GDM1 (cell line): ENCODE measurements around the gene SLC38A9.
"Not testable (repeated sequence)": the region's sequence is repeated elsewhere in the genome, so short reads cannot be mapped to it uniquely, and the experiment has no call there.

Experiments
- DNase-seq: peaks from one replicate; lab custom pipeline; 2025; lab: John Stamatoyannopoulos, UW

The SLC38A9 gene

GRCh38 chr5:55610542-55610941 lies 101.6 kb downstream of the SLC38A9 start:
- no peak for DNase-seq

DNA sequence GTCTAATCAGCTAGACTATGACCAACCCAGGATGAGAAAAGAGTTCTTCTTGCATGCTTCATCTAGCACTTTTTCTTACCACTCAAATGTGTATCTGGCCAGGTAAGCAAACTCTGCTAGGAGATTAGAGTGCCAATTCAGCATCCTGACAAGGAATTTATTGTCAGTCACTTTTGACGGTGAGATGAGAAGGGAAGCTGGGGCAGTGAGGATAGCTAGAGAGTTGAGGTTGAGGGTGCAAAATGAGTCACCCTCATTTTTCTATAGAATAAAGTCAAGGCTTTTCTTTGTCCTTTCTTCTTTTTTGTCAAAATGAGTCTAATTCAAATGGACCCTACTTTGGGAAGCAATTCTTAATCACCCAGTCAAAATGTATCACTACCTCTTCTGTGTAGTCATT lies 102.7 kb downstream of the SLC38A9 start:
- no peak for DNase-seq

DNA sequence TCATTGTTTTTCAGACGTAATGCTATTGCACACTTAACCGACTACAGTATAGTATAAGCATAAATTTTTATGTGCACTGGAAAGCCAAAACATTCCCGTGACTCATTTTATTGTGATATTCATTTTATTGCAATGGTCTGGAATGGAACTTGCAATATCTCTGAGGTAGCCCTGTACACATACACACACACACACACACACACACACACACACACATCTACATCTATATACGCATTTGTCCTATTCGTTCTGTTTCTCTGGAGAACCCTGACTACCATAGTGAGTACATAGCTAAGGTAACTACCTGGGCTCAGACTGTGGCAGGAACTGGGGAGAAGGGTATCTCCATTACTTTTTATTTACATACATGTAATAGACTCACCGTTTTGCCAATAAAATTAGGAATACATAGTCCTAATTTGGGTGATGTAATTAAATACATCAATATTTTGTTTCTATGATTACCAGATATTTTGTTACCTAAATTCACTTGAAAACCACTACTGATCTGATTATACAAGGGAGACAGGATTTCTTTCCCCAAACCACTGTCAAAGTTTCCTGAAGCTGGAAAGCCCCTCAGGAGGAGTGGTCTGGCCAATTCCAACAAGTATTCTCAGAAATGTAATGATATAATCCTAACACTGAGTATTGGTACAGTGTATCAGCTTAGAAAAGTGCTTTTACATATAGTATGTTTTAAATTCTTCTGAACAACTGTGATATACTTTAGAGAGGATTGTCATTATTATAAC lies 103.4 kb downstream of the SLC38A9 start:
- DNase-seq, result no peak

- DNase-seq, result not testable (repeated sequence)
These were observed 104.8 kb downstream of the SLC38A9 start for GRCh38 chr5:55607309-55607708.

DNA sequence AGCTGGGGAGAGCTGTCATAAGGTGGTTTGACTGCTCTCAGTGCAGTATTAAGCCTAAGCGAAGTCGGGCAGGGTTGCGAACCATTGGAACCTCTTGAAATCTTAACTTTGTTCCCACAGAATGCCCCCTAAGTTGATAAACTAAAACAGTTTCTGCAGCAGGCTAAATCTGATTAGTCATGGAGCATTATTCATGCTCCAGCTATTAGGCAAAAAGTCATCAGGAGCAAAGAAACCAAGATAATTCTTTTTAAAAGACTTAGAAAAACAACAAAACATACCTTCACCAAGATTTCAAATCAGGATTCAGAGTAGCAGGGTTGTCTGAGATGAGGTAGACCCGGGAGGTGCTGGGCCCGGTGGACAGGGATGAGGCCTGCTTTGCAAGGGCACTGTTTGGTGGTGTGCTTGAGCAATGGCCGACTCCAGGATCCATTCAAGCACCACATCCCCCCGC lies 107.5 kb downstream of the SLC38A9 start:
- DNase-seq, result no peak

- no peak for DNase-seq
These were observed 108.2 kb downstream of the SLC38A9 start for GRCh38 chr5:55603922-55604321.

GRCh38 chr5:55601628-55602027 lies 110.5 kb downstream of the SLC38A9 start:
- no peak for DNase-seq

DNA sequence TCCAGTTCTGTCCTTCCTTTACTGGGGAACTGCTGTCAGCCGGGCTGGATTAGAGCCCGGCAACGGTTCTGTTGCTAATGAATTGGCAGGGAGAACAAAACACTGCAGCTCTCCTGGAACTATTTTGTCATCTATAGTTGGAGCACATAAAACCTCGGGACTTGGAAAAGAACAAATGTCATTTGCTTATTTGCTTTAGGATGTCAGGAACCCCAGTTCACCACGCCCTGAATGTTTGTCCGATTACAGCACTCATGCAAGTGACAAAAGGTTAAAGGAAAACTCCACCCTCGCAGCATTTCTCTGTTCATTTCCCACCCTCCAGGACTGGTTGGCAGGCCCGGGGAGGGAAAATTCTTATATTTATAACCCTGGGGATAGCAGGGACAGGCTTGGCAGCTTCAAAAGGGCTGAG lies 110.9 kb downstream of the SLC38A9 start:
- DNase-seq, result no peak

DNA sequence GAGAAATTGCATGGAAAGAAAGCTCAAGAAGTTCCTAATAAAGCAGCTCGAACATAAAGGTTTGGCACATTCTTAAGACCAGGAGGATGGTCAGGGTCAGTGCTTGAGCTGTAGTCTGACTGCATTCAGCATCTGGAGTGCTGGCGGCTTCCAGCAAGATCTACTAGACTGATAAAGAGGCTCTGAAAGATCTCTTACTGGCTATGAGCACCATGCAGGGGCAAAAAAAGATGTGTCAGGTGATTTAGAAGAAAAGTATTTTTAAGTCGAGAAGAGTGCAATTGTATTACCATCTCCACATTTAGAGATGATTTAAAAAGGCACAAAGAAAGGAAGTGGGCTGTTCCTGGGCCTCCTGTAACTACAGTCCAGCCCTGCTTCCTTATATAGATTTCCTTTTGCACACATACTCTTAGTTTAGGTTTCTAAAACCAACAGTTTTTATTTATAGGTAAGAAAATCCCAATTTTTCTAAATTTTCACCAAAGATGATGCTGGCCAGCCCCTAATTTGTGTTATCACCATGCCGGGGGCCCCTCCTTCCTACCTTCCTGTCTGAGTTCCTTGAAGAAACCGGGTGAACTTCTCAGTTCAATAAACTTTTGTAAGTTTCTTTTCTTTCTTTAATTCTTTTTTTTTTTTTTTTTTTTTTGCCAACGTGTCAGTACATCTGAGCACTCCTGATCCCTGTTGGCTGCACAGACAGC lies 111.5 kb downstream of the SLC38A9 start:
- DNase-seq, result no peak

- no peak for DNase-seq
These were observed 112.0 kb downstream of the SLC38A9 start for GRCh38 chr5:55600086-55600485.

DNA sequence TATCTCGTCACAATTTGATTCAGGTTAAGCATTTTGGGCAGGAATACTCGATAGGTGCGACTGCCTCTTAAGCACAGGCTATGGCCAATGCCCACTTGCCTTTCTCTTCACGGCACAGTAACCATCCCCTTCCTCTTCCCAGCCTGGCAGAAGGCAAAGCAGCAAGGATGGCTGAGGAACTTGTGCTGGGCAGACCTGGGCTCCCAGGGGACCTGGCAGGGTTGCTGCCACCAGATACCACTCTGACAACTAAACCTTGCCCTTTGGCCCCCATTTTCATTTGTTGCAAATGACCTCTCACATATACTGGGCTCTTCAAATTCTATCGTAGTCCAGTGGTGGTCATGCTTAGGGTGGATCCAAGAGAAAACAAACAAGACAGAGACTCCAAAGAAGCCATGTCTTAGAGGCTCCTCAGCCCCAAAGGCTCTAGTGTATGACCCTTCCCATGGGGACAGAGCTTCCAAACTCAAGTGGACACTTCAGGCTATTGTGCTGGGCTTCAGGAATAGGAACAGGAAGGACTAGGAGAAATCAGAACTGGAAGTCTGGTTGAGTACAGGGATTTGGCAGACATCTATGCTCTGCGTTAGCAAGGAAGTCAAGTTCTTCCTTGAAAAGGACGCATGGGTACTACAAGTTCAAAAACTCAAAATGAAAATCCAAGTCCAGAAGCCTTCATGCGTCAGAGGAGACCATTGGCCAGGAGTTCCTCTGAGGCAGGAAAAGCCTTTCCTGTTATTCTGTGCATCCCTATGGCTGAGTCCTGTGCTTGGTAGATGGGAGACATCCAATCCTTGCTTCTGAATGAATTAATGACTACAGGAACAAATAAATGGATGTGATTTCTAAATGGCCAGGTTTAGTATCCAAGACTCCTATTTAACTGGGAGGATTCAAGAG lies 112.7 kb downstream of the SLC38A9 start:
- no peak for DNase-seq

DNA sequence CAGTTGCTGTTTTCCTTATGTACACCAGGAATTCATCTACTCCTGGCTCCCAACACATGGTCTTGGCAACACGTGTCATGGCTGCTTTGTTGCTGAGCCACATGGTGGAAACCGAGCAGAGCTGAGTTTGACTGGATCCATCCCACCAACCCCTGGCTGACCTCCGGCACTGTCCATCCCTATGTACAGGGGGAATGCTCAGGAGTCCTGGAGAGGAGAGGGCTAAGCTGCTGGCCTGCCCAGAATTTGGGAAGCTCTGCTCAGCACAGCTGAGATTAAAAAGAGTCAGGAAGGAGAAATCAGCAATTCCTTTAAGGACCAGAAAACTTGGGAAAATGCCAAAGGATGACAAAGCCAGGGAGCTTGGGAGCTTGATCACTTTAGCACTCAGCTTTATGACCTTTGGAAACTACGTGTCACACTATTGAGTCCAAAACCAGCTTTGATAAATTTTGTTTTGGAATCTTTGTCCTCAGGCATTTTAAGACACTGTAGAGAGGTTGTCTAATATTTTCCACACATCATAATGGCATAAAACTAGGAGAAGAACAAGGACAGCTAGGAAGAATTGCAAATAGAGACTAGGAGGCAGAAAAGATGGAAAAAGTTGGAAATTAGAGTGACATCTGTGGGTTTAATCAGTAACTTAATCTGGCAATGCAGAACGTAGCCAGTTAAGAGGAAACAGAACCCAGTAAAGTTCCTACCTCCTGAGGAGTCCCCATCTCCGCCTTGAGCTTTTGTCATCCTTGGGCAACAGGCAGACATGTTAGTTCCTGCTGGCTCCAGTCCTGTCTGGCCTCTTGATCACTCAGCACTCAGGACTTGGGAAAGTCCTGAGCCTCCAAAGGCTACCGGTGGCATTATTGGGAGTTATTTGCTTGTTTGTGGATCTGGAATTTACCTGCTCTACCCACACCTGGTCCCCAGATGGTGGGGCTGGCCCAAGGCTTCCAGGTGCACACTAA lies 114.8 kb downstream of the SLC38A9 start:
- no peak for DNase-seq

DNA sequence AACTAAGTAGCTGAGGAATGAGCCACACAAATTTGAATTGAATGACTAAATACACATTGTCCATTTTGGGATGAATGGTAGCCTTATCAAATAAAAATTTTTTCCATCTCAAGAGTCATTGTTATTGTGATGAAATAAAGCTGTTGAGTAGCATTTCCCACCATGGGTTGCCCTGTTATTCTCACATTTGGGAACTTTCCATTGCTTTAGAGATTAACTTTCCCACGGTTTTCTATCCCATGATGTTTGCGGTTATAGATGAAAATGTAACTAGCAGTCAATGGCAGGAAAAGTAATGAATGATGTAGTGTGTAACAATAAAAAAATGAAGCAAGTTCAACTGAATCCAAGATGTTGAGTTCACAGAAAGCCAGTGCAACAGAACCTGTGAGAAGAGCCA lies 117.5 kb downstream of the SLC38A9 start:
- no peak for DNase-seq

DNA sequence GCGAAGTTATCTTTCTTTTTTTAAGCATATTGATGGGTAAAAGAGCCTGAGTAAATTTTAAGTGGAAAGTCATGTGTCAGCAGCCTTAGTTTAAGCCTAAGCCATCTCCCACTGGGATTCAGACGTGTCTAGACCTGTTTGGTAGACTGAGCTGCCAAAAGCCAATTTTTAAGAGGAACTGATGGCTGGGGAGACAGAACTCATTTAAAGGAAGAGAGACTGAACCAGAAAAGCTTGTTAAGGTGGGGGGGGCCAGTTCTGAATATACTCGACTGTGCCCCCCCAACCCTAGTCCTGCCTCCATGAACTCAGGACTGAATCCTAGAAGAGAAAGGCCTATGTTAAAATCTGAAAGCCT lies 119.0 kb downstream of the SLC38A9 start:
- peak; percentile 28 for DNase-seq

DNA sequence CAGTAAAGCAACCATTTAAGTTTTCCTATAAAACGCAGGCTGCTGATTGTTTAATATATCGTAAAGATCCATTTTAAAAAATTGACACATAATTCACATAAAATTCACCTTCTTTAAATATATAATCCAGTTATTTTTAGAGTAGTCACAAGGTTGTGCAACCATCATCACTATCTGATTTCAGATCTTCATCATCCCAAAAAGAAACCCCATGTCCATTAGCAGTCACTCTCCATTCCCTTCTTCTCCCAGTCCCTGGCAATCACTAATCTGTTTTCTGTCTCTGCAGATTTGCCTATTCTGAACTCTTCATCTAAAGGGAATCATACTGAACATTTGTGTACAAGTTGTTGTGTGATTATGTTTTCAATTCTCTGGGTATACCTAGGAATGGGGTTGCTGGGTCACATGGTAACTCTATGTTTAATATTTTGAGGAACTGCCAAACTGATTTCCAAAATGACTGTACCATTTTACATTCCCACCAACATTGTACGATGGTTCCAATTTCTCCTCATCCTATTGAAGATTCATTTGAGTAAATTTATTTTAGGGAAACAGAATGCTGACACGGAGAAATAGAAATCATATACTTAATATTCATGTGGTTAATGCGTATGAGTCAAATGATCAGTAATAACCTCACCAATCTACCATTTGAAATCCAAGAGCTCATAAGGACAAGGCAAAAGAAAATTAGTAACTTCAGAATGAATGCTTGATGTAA lies 119.6 kb downstream of the SLC38A9 start:
- DNase-seq, result no peak

DNA sequence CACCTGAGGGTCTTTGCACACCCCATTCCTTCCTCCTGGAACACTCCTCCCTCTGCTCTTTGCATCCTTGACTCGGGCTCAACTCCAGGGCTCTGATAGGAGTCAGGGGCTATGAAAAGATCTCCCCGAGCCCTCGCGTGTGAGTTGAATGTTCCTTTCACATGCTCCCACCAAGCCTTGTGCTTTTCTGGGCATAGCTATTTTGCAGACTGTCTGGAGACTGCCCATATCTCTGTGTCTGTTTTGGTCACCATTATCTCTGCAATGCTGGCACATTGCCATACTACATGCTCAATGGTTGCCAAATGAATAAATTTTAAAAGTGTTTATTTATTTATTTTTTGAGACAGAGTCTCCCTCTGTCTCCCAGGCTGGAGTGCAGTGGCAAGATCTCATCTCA lies 120.4 kb downstream of the SLC38A9 start:
- DNase-seq, result no peak

DNA sequence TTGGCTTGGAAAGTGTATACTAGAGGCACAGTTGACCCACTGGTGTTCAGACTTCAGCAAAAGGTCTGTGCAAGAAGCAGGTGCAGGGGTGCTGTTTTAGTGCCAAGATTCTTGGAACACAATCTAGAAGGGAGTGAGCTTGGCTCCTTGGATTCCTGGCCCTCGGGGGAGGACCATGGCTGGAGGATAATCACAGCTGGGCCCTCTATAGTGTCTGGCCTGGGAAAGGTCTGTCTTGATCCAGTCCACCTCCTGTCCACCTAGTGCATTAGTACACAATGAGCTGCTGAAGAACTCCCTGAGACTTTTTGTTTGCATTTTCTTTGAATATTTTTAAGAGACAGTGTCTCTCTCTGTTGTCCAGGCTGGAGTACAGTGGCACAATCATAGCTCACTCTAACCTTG lies 126.9 kb downstream of the SLC38A9 start:
- DNase-seq, result no peak

DNA sequence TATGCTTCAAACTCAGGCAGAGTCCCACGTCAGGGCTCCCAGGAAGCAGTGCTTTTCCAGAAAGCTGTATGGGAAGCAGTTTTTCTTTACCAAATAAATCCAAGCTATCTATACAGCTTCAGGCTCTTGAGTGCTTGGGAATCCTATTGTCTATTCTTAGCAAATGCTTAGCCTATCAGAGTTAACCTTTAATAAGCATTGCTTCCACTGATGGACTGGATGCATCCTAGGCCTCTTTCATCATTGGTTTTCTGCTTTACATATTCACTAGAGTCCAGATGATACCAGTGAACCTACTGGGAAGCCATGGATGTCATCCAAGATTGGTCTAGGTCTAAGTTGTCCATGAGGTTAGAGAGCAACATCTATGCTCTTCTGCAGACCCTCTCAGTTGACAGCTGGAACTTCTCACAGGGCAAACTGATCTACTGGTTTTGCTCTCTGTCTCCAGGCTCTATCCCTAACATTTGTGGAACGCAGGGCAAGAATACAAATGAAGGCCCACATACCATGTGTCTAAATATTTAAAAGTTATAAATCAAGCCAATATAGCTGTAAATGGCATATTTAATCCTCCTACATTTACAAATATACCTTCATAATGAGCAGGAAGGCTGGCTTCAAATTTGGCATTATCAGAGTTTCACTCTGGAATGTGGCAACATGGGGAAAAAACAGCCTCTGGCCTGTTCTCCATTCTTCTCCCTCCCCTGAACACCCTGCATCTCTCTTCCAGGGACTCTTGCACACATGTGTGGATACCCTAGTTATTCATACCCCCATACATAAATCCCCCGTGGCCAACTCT lies 127.5 kb downstream of the SLC38A9 start:
- no peak for DNase-seq

- no peak for DNase-seq
These were observed 128.5 kb downstream of the SLC38A9 start for GRCh38 chr5:55583578-55583977.

DNA sequence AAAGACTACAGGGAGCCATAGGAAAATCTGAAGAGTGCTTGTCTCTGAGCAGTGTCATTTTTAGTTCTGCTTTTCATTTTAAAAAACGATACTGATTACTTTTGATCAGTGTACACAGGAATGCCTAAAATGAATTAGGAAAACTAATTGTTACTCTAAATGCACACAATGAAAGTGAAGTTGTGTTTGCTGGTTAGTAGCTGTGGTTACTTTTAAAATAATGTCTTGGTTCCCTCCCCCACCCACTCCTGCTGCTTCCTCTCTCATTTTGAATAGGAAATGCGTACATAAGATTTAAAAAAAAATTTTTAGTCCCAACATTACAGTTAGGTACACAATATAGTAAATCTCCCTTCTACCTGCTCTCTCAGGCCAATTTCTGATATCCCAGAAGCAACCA lies 129.9 kb downstream of the SLC38A9 start:
- no peak for DNase-seq
